HG03066 (cell line): ENCODE measurements around the gene TCHP.

Experiments used
- ATAC-seq: cut with Tn5 transposase; IDR thresholded peaks from one replicate; pipeline ENCODE4 v1.9.1; 2021; ENCODE audit warnings: low read depth; ENCODE audit not compliant: unreplicated experiment

The TCHP gene

DNA sequence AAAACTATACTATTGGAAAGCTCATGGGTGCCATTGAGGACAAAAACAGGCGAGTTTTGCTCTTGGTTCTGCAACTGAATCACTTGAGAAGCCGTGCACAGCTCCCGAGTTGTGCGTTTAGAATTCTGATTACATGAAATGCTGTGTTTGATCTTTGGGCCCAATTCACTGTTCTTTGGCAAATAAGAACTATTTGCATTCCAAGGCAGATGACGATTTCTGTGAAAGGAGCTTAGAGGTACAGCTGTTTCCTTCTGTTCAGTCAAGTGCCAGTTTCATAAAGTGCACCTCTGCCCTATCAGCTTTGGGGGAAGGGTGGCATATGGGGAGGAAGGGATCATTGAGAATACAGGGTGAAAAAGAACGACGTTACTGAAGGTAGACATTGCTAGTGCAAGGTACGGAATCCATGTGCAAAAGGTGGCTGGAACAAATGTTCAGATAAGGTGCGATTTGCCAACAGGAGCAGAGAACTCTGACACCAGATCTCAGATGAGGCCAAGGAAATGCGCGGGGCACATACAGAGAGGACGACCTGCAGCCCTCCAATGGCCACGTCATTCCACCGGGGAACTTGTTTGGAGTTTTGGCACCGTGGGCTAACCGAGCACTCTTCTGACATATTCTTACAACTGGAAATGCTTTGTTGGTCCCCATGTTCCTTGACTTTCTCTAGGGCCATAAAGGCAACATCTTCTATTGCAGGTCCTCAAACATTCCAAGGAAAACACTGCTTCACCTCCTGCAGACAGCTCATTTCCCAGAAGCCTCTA, 30.1 kb downstream of the TCHP start:
- ATAC-seq = no peak

DNA sequence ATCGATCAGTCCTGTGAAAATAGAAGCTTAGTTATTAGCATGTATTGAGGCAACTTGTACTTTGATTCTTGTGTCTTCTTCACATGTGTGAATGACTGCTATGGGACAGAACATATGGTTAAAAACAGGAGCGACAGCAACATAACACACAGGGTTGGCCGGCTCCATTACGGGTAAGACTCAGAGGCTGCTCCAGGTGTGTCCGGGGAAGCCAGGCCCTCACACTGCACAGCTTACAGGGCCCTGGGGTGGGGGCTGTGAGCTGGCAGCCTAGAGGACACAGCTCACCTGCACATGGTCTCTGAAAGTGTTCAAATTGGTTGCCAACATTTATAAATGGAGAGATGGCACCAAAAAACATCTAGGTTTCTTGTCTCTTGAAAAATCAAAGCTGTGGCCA, 31.1 kb downstream of the TCHP start:
- no peak for ATAC-seq

DNA sequence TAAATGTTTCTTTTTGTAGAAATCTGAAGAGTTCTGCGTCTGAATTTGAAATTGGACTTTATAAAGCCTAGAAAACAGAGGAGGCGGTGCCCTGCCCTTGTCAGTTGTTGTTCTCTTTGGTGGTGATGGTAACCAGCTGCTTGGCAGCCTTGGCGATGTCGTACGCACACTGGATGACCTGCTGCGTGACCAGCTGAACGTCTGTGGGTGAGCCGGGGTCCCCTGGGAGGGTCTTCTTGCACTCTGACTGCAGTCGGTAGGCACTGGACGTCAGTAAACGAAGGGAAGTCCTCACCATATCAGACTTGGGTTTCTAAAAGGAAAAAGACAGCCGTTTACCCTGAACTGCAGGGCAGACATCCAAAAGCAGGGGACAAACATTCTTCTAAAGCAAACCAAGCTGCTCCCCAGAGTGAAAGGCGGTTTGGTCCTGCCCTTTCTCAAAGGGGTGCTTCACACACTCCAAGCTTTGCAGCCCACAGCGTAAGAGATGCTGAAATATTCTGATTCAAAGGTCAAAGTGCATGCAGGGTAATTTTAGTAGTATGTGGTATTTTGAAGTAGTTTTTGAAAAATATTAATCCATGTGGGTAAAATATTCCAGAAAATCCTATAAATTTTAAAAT, 32.9 kb downstream of the TCHP start:
- ATAC-seq = no peak

DNA sequence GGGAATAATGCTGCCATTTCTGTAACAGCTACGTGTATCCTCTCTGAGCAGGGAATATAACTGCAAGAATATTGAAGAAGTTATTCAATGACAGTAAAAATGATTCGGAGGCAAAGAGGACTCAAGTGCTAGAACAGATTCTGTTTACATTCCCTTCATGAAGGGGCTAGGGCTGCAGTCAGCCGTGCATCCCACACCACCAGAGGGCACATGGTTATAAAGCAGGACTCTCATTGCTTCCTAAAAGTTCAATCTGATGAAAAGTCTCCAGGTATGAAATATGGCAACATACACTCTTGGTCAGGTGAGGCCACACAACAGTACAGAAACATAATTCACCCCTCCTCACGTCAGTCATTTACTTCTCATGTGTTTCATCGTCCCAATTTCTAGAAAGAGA, 34.0 kb downstream of the TCHP start:
- no peak for ATAC-seq

DNA sequence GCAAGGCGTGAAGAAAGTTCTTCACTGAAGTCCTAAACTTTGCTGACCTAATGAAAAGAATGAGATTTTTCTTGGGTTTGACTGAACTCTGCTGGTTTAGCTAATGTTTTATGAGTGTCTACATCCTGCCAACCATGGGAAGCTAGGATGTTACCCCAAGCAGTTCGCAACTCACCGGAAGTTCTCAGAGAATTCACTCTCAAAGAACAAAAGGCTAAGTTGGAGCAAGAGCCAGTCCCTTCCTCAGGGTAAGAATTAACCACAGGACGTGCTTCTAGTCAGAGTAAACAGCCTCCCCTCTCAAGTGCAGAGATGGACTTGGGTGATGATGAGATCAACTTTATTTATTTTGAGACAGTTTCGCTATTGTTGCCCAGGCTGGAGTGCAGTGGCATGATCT, 37.3 kb downstream of the TCHP start:
- ATAC-seq = no peak

DNA sequence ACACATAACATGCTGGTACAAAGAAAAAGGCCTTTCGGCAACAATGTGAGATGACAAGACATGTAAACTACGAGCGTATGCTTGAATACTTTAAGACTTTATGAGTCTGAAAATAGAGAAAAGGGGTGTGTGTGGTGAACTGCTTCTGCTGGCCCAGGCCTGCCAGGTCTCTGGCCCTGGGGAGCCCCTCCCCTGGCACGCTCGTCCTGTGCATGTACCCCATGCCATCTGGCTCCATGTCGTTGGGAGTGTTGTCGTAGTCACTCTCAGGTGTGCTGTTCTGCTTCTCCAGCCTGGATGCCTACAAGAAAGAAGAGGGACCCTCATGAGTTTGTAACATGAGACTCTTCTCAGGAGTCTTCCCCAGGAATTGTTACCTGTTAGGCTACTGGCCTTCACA, 38.9 kb downstream of the TCHP start:
- ATAC-seq = no peak

DNA sequence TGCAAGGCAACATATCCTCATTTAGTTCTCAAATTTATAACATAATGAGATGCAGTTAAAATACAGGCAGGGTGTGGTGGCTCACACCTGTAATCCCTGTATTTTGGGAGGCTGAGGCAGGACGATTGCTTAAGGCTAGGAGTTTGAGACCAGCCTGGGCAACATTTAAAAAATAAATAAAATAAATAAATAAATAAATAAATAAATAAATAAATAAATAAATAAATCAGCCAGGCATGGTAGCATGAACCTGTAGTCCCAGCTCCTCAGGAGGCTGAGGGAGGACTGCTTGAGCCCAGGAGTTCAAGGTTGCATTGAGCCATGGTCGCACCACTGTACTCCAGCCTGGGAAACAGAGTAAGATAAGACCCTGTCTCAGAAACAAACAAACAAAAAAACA, 39.4 kb downstream of the TCHP start:
- ATAC-seq = no peak

DNA sequence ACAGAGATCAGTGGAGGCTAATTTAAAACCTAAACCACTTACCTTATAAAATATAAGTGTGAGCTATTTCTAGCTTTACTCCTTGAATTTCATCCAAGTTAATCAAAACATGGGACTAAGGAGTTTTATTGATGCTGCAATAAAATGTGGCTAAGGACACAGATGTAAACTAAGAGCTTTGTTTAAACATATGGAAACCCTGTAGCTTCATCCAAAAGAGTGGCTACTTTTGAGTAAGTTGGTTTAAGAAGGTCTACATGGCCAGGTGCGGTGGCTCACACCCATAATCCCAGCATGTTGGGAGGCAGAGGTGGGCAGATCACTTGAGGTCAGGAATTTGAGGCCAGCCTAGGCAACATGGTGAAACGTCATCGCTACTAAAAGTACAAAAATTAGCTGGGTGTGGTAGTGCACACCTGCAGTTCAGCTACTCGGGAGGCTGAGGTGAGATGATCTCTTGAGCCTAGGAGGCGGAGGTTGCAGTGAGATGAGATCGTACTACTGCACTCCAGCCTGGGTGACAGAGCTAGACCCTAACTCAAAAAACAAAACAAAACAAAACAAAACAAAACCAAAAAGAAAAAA, 40.4 kb downstream of the TCHP start:
- no peak for ATAC-seq

DNA sequence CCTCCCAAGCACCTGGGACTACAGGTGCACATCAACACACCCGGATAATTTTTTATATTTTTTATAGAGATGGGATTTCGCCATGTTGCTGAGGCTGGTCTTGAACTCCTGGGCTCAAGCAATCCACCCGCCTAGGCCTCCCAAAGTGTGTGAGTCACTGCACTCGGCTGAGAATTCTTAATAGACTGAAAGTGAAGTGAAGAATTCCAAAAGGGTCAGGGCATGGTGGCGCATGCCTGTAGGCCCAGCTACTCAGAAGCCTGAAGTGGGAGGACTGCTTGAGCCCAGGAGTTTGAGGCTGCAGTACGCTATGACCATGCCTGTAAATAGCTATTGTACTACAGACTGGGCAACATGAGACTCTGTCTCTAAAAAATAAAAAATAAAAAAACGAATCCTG, 43.7 kb downstream of the TCHP start:
- ATAC-seq = no peak

DNA sequence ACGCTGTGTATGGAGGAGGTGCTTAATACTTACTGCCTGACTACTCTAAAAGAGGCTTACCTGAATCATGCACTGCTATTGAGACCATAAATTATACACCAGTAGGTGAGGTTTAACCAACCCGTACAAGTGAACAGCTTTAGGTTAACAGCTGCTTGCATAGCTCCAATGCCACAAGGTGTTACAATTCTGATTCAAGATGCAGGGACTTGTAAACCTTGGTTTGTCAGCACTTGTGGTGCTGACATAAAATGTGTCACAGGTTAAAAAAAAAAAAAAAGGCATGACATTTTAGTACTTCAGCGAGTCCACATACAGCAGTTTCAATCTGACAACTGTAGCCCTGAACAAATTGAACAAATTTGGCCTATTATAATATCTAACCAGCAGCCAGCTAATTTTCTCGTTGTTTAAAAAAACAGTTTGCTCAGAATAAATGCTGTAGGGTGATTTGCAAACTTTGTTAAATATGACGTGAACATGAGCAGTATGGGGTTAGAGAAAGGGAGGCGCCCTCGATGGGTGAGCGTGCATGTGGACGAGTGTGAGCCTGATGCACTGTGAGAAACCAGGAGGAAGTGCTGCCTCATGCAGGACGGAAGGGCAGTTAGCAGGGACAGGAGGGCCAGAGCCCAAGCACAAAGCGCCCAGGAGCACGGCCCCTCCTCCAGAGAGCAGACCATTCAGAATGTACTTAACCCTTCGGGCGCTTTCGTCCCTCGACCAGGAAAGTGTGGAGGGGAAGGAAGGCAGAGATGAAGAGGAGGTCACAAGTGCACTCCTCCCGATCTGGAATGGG, 44.7 kb downstream of the TCHP start:
- ATAC-seq = no peak

DNA sequence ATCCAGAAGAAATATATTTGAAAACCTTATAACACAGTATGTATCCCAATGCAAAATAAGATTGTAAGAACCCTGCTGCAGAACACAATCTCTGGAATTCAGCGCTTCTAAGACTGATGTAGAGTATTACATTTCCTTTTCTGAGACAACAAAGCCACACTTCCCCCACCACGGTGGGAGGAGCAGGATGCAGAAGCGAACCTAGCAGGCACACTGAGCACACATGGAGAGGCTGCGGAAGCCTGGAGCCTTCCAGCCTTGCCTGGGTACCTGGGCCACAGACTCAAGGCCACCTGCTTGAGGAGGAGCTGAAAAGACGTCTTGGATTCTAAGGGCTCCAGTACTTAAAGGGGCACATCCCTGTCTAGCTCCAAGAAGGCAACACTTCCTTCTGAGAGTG, 46.4 kb downstream of the TCHP start:
- ATAC-seq = no peak

DNA sequence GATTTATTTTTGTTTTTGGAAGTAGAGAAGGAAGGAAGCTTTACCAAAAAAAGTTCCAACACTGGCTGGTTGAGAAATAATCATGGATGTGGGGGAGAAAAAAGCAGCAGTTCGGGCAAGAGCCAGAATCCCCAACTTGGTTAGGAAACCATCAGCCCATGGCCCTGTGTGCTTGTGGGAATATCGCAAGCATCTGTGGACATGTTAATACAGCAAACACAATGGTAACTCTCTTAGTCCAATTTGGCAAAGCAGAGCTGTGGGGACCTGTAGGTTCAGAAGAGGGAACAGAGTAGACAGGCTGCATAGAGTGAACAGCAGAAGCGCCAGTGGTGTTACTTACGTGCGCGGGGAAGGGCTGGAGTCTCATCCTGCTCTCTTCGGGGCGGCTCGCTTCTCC, 46.8 kb downstream of the TCHP start:
- no peak for ATAC-seq

DNA sequence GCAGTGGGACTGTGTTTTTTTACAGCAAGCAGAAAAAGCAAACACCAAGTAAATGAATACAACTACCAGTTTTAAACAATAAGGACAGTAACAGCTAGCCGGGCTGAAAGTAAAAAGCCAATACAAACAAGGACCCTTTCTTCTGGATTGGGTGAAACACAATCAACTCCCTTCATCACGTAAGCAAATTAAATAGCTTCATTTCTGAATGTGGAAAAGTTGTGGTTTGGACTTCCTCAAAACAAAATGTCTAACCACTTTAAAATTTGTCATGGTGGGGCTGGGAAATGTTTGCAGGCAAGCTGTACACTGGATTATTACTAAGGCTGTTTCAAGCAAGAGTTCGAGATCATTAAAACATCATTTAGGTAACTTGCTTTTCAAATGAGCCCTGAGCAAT, 47.4 kb downstream of the TCHP start:
- ATAC-seq = no peak

DNA sequence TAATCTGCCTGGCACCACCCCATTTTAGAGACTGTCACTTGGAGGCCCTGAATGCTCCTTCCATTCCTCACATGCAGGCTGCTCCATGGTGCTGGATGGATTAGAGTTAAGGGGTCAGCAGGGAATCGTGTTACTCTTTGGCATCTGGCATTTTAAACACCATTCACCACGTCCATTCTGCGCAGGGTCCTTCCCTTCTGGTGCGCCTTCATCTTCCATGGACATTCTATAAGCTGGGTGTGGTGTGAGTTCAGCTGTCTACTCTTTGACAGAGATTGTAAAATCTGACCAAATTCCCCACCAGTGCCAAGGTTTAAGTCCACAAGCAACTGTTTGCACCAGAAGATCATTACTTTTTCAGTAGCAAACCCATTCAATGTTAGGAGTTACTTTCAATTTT, 48.3 kb downstream of the TCHP start:
- ATAC-seq = no peak

DNA sequence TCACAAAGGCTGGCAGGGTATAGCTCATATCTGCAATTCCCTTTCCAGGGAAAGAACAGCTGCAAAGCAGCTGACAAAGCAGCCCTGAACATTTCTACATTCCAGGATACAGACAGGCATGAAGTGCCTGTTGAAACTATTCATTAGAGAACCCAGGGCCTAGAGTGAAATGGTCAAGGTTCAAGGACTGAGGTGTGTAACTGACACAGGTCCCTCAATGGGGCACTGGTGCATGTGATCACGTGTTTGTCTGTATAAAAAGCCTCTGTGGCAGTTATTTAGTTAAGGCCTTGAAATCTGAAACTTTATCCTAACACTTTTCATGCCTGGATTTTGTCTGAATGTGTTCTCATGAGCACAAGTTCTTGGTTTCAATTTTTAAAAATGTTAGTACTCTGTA, 49.0 kb downstream of the TCHP start:
- ATAC-seq = no peak

DNA sequence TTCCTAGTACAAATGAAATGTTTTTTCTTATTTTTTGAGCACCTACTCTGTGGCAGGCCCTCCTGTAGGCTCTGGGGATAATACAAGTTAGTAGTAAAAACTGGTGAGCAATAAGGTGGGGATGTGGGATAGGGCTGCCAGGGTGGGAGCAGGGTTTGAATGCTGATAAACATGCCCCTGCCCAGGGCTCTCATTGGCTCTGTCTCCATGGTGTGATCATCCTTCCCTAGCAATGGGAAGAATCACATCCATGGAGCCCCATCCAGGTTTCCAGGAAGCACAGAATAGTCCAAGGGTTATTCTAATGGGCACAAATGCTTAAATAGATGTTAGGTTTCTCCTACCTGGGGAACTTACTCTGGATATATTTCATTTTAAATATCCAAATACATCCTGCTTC, 50.6 kb downstream of the TCHP start:
- ATAC-seq = no peak

DNA sequence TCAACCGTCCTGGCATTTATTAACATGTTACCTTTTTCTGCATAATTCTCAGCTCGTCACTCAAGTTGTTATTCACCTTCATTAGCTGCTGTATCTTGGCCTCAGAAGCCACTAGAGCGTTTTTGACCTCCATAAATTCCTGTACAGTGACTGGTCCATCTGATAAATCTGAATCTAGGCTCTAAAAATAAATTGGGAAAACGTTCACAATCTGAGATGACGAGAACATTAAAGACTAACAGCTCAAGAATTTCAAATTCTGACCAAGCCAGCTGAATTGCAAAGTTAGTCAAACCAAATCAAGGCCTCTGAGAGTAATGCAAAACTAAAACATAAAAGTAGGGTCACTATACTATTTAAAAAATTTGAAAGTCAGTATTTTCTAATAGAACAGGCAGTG, 51.1 kb downstream of the TCHP start:
- ATAC-seq = no peak

DNA sequence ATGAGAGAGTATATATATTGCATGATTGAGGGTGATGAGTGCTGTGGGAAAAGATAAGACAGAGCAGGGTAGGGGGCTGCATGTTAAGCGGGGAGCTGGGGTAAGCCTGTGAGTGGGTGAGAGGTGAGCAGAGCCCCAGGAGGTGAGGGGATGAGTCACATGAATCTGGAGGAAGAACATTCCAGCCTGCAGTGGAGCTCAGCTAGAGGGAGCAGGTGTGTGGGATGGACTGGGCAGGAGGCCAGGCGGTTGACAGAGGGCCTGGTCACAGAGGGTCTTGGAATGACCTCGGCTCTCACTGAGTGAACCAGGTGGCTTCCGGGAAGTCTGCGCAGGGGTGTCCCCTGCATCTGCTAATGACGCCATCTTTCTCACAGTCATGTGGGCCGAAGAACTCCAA, 51.7 kb downstream of the TCHP start:
- ATAC-seq = no peak

DNA sequence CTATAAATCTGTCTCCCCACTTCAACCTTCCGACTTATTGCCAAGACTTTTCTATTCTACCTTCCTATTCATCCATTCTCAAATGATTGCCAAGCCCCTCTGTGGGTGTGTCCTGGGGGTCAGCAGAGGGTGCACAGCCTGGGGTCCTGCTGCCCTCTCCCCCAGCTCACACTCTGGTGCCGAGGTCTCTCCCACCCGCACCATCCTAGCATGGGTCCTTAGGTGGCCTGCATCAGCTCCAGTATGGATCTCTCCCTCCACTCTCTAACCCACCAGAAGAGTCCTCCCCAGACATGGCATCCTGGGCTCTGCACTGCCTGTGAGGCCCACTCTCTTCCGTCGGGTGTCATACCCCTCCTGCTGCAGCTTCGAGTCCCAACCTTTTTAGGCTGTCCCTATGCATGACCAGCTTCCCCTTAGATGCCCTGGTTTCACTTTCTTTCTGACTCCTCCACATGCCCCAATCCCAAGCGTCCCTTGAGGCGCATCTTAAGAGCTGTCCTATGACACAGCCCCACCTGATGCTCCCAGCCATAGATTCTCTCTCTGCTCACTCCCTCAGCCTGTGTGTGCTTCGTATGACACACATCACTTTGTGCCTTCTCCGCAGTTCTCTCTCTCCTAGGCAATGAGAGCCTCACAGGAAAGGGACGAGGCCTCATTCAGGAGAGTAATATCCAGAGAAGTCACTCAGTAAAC, 52.2 kb downstream of the TCHP start:
- no peak for ATAC-seq

DNA sequence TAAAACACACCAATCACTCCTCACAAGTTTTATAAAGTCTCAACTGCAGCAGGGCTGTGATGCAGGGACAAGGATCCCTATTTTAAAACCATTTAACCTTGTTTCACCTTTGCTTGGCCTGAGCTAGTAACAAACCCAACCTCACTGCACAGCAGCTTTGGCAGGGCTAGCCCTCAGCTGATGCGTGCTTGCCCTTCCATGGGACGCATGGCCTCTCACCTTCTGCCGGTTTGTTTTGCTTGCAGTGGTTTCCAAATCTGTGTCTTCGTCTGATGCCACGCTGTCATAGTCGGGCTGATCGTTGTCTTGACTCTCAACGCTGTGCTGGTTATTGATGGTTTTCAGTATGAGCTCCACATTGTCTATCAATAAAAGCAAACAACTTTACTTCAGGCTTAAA, 52.8 kb downstream of the TCHP start:
- ATAC-seq = no peak

DNA sequence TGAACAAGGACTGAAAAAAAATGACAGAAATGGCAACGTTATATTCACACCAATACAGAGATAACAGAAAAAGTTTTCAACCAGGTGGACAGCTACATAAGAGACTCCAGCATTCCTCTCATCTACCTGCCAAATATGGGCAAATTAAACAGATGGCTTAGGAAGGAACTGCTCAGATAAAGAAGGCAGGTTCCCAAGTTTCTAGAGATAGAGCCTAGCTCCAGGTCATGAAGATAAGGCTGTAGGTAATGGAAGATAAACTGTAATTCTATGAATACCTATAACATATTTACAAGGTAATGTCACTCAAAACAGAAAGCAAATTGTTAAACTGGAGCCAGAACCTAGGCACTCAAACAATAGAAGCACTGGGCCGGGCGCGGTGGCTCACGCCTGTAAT, 53.6 kb downstream of the TCHP start:
- no peak for ATAC-seq
